ENCODE results near the gene SMCO2.

GRCh38 chr12:27511031-27511722 is 64.6 kb downstream of the SMCO2 start:
- TF ChIP-seq POLR2A (IDR thresholded peaks at IDR 0.05) (no peak), POLR2AphosphoS5 (IDR thresholded peaks at IDR 0.05) (no peak)

Data from prostate gland (tissue), 1 donor.